ENCODE data around the gene ATG14. TPM values are rescaled to one million over a fixed set of nuclear protein-coding genes. Genes with fewer than 3 reads are reported as not detected.

The ATG14 gene
- total RNA-seq, 2 experiments from 2014 or later = 5.0 to 5.1 TPM

- peaks cover 2% of the 10 kb centered on the region for H3K27me3 Mint-ChIP-seq
- H3K36me3 Mint-ChIP-seq = no peaks in the 10 kb centered on the region
- no peaks in the 10 kb centered on the region for H3K9me3 Mint-ChIP-seq
- DNase-seq = peak; percentile 65
- peaks cover 23% of the 10 kb centered on the region for H3K4me1 Mint-ChIP-seq (ENCODE audit: low read depth)
- intact Hi-C loops (cut with micrococcal nuclease) = loop anchor here (1.0 to 10.0 kb wide), 6 partner anchors 10 to 1024 kb away; partner anchors contain the start of gene KTN1
- CTCF ChIA-PET = interaction anchor here (0.6 to 3.0 kb wide), 6 partner anchors 10 to 560 kb away, joined by 3 to 36 read pairs (median 8); no protein-coding TSS in a partner anchor
- H3K27ac Mint-ChIP-seq = no peak overlapping the region
- POLR2A ChIA-PET = no interaction called here
- no peak overlapping the region for H3K4me3 Mint-ChIP-seq
These were observed 36.5 kb upstream of the ATG14 start for GRCh38 chr14:55448141-55448614.

- peaks cover 23% of the 10 kb centered on the region for H3K4me1 Mint-ChIP-seq (ENCODE audit: low read depth)
- no peaks in the 10 kb centered on the region for H3K36me3 Mint-ChIP-seq
- ChIA-PET CTCF (interaction anchor here (0.5 to 3.0 kb wide), 56 partner anchors 8 to 1035 kb away, joined by 3 to 36 read pairs (median 4); no protein-coding TSS in a partner anchor), POLR2A (interaction anchor here (0.6 to 0.7 kb wide), 2 partner anchors 72 to 286 kb away, joined by 3 to 6 read pairs; no protein-coding TSS in a partner anchor)
- no peak for DNase-seq
- no peaks in the 10 kb centered on the region for H3K27me3 Mint-ChIP-seq
- H3K4me3 Mint-ChIP-seq = no peak overlapping the region
- H3K9me3 Mint-ChIP-seq = no peaks in the 10 kb centered on the region
- no peak overlapping the region for H3K27ac Mint-ChIP-seq
- intact Hi-C loops (cut with micrococcal nuclease) = loop anchor here (5.0 to 10.0 kb wide), 5 partner anchors 135 to 1025 kb away; partner anchors contain the start of gene KTN1
These were observed 35.2 kb upstream of the ATG14 start for GRCh38 chr14:55446833-55447232.

GRCh38 chr14:55446127-55446736, 34.6 kb upstream of the ATG14 start:
- peaks cover 23% of the 10 kb centered on the region for H3K4me1 Mint-ChIP-seq (ENCODE audit: low read depth)
- no peaks in the 10 kb centered on the region for H3K9me3 Mint-ChIP-seq
- intact Hi-C loops (cut with micrococcal nuclease) = loop anchor here (5.0 to 10.0 kb wide), 5 partner anchors 136 to 1026 kb away; partner anchors contain the start of gene KTN1
- H3K27ac Mint-ChIP-seq = no peak overlapping the region
- CTCF ChIA-PET = interaction anchor here (0.5 to 3.0 kb wide), 57 partner anchors 8 to 1036 kb away, joined by 3 to 36 read pairs (median 4); no protein-coding TSS in a partner anchor
- no peaks in the 10 kb centered on the region for H3K36me3 Mint-ChIP-seq
- H3K27me3 Mint-ChIP-seq = no peaks in the 10 kb centered on the region
- peak; percentile 59 for DNase-seq
- POLR2A ChIA-PET = no interaction called here
- H3K4me3 Mint-ChIP-seq = no peak overlapping the region

GRCh38 chr14:55441286-55441685, 29.7 kb upstream of the ATG14 start:
- CTCF ChIA-PET = interaction anchor here (1.3 kb wide), 2 partner anchors 13 to 20 kb away, joined by 3 read pairs; no protein-coding TSS in a partner anchor
- Mint-ChIP-seq H3K36me3 (no peaks in the 10 kb centered on the region), H3K4me3 (no peak overlapping the region), H3K27ac (no peak overlapping the region), H3K27me3 (no peaks in the 10 kb centered on the region), H3K9me3 (no peaks in the 10 kb centered on the region), H3K4me1 (ENCODE audit: low read depth) (peaks cover 3% of the 10 kb centered on the region)
- no peak for DNase-seq
- intact Hi-C loops (cut with micrococcal nuclease) = loop anchor here (10.0 kb wide), 3 partner anchors 254 to 904 kb away; no protein-coding TSS in a partner anchor
- POLR2A ChIA-PET = no interaction called here

GRCh38 chr14:55440385-55440784, 28.8 kb upstream of the ATG14 start, which contains the start of gene TBPL2:
Gene TBPL2, minus strand, starts transcription at chr14:55440616. Its CDS starts 167 bp downstream, at chr14:55440449.
- CTCF ChIA-PET = interaction anchor here (1.0 to 1.3 kb wide), 2 partner anchors 21 to 1034 kb away, joined by 3 read pairs; no protein-coding TSS in a partner anchor
- DNase-seq = no peak
- intact Hi-C loops (cut with micrococcal nuclease) = loop anchor here (10.0 kb wide), 3 partner anchors 254 to 904 kb away; no protein-coding TSS in a partner anchor
- no peak within 1 kb of the TSS for H3K4me3 Mint-ChIP-seq
- H3K36me3 Mint-ChIP-seq = no peaks in the 10 kb centered on the region
- no peaks in the 10 kb centered on the region for H3K4me1 Mint-ChIP-seq (ENCODE audit: low read depth)
- POLR2A ChIA-PET = no interaction called here
- no peak within 1 kb of the TSS for H3K27ac Mint-ChIP-seq
- no peaks in the 10 kb centered on the region for H3K27me3 Mint-ChIP-seq
- H3K9me3 Mint-ChIP-seq = no peaks in the 10 kb centered on the region

- Mint-ChIP-seq H3K36me3 (no peaks in the 10 kb centered on the region), H3K9me3 (no peaks in the 10 kb centered on the region), H3K4me1 (ENCODE audit: low read depth) (peaks cover 19% of the 10 kb centered on the region), H3K4me3 (no peak overlapping the region), H3K27ac (no peak overlapping the region), H3K27me3 (no peaks in the 10 kb centered on the region)
- DNase-seq = no peak
- ChIA-PET CTCF (interaction anchor here (0.6 to 1.8 kb wide), 14 partner anchors 9 to 1054 kb away, joined by 3 to 13 read pairs (median 4); no protein-coding TSS in a partner anchor), POLR2A (no interaction called here)
- intact Hi-C loops (cut with micrococcal nuclease) = no loop called here
These were observed 26.5 kb upstream of the ATG14 start for GRCh38 chr14:55438066-55438683.

GRCh38 chr14:55436931-55437330, 25.3 kb upstream of the ATG14 start:
- DNase-seq = no peak
- ChIA-PET POLR2A (no interaction called here), CTCF (interaction anchor here (1.2 to 1.8 kb wide), 3 partner anchors 10 to 177 kb away, joined by 4 to 13 read pairs (median 4); no protein-coding TSS in a partner anchor)
- Mint-ChIP-seq H3K27me3 (no peaks in the 10 kb centered on the region), H3K4me1 (ENCODE audit: low read depth) (peaks cover 24% of the 10 kb centered on the region), H3K9me3 (no peaks in the 10 kb centered on the region), H3K4me3 (no peak overlapping the region), H3K36me3 (no peaks in the 10 kb centered on the region), H3K27ac (no peak overlapping the region)
- intact Hi-C loops (cut with micrococcal nuclease) = no loop called here

- no peaks in the 10 kb centered on the region for H3K9me3 Mint-ChIP-seq
- H3K27ac Mint-ChIP-seq = no peak overlapping the region
- H3K4me3 Mint-ChIP-seq = no peak overlapping the region
- intact Hi-C loops (cut with micrococcal nuclease) = no loop called here
- H3K27me3 Mint-ChIP-seq = no peaks in the 10 kb centered on the region
- CTCF ChIA-PET = no interaction called here
- no peak for DNase-seq
- POLR2A ChIA-PET = no interaction called here
- H3K36me3 Mint-ChIP-seq = no peaks in the 10 kb centered on the region
- H3K4me1 Mint-ChIP-seq (ENCODE audit: low read depth) = peaks cover 24% of the 10 kb centered on the region
These were observed 24.9 kb upstream of the ATG14 start for GRCh38 chr14:55436519-55436918.

- POLR2A ChIA-PET = no interaction called here
- Mint-ChIP-seq H3K36me3 (no peaks in the 10 kb centered on the region), H3K9me3 (no peaks in the 10 kb centered on the region), H3K4me1 (ENCODE audit: low read depth) (peaks cover 27% of the 10 kb centered on the region), H3K27ac (no peak overlapping the region), H3K4me3 (no peak overlapping the region), H3K27me3 (no peaks in the 10 kb centered on the region)
- intact Hi-C loops (cut with micrococcal nuclease) = loop anchor here (5.0 kb wide), 1 partner anchor 347 kb away; no protein-coding TSS in a partner anchor
- CTCF ChIA-PET = interaction anchor here (0.6 to 5.4 kb wide), 9 partner anchors 10 to 1040 kb away, joined by 3 to 36 read pairs (median 3); no protein-coding TSS in a partner anchor
- DNase-seq = no peak
These were observed 23.2 kb upstream of the ATG14 start for GRCh38 chr14:55434805-55435174.

- CTCF ChIA-PET = interaction anchor here (0.6 to 5.4 kb wide), 10 partner anchors 10 to 1041 kb away, joined by 3 to 36 read pairs (median 3); no protein-coding TSS in a partner anchor
- POLR2A ChIA-PET = no interaction called here
- H3K27ac Mint-ChIP-seq = peak overlapping the region; percentile 34
- H3K4me3 Mint-ChIP-seq = no peak overlapping the region
- H3K4me1 Mint-ChIP-seq (ENCODE audit: low read depth) = peaks cover 28% of the 10 kb centered on the region
- no peaks in the 10 kb centered on the region for H3K27me3 Mint-ChIP-seq
- intact Hi-C loops (cut with micrococcal nuclease) = loop anchor here (5.0 kb wide), 1 partner anchor 347 kb away; no protein-coding TSS in a partner anchor
- DNase-seq = peak; percentile 36
- H3K36me3 Mint-ChIP-seq = no peaks in the 10 kb centered on the region
- H3K9me3 Mint-ChIP-seq = no peaks in the 10 kb centered on the region
These were observed 22.5 kb upstream of the ATG14 start for GRCh38 chr14:55433880-55434804.

- intact Hi-C loops (cut with micrococcal nuclease) = loop anchor here (5.0 kb wide), 1 partner anchor 345 kb away; no protein-coding TSS in a partner anchor
- Mint-ChIP-seq H3K27me3 (no peaks in the 10 kb centered on the region), H3K27ac (no peak overlapping the region), H3K36me3 (no peaks in the 10 kb centered on the region), H3K4me3 (no peak overlapping the region), H3K4me1 (ENCODE audit: low read depth) (peaks cover 28% of the 10 kb centered on the region), H3K9me3 (no peaks in the 10 kb centered on the region)
- ChIA-PET POLR2A (interaction anchor here (0.6 kb wide), 2 partner anchors 91 to 200 kb away, joined by 3 to 5 read pairs; no protein-coding TSS in a partner anchor), CTCF (interaction anchor here (0.8 to 5.4 kb wide), 6 partner anchors 14 to 1042 kb away, joined by 3 to 36 read pairs (median 4); no protein-coding TSS in a partner anchor)
- DNase-seq = no peak
These were observed 21.0 kb upstream of the ATG14 start for GRCh38 chr14:55432628-55433027.
